Measurements from ENCODE around the gene DIPK1B.
A peak's percentile ranks its signal among the peaks of the same experiment; 100 is the strongest.
"Not testable (repeated sequence)": the region's sequence is repeated elsewhere in the genome, so short reads cannot be mapped to it uniquely, and the experiment has no call there.

Gene DIPK1B

DNA sequence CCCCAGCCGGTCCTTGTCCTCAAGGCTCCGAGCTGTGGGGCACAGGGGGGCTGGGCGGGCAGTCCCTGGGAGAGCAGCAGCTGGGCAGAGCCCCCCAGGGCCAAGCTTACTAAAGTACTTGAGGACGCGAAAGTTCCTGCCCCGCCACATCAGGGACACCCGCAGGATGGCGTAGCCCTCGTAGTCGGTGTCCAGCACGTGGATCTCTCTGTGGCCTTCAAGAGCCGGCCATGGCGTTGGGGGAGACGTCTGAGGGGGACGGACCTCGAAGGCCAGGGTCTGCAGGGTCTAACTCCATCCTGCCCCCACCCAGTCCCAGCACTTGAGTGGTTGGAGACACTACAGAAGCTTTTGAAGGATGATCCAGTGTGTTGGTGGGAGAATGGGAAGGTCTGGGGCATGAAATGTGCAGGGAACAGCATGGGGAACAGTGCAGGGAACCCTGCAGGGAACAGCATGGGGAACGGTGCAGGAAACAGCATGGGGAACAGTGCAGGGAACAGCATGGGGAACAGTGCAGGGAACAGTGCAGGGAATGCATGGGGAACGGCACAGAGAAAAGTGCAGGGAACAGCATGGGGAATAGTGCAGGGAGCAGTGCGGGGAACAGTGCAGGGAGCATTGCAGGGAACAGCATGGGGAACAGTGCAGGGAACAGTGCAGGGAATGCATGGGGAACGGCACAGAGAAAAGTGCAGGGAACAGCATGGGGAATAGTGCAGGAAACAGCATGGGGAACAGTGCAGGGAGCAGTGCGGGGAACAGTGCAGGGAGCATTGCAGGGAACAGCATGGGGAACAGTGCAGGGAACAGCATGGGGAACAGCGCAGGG is 43.1 kb downstream of the DIPK1B start:
- not testable (repeated sequence) for FAIRE-seq

DNA sequence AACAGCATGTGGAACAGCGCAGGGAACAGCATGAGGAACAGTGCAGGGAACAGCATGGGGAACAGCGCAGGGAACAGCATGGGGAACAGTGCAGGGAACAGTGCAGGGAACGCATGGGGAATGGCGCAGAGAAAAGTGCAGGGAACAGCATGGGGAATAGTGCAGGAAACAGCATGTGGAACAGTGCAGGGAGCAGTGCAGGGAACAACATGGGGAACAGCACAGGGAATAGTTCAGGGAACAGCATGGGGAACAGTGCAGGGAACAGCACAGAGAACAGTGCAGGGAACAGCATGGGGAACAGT is 43.7 kb downstream of the DIPK1B start:
- FAIRE-seq, result no peak

DNA sequence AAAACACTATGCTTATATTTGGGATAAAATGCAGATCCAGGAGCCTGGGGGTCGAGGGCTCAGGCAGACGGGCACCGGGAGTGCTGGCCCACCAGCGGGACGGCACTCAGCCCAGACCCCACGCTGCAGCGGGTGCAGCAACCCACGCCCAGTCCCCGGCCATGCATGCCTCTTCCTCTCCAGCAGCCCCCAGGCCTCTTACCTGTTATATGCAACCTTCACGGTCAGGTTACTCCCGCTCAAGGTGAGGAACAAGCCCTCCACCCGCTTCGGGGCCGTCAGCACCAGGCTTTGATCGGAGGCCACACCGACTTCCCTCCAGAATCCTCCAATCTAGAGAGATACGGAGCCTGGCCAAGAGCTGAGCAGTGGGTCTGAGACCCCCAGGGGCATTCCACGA is 44.5 kb downstream of the DIPK1B start:
- no peak for FAIRE-seq

DNA sequence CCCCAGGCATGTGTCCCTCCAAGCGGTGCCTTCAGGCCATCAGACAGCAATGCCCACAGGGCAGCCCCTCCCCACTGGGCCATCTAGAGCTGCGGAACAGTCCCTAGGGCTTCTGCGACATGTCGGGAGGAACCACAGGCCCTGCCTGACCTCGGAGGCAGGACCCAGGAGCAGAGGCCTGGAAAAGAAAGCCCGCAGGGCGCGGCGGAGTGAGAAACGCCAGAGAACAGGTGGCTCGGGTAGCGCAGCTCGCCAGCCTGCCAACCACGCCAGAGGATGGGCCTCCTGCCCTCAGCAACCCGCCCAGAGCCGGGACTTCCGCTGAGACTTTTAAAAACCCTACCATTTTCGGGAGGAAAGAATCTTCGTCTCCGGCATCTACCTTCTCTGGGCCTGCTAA is 45.0 kb downstream of the DIPK1B start:
- no peak for FAIRE-seq

DNA sequence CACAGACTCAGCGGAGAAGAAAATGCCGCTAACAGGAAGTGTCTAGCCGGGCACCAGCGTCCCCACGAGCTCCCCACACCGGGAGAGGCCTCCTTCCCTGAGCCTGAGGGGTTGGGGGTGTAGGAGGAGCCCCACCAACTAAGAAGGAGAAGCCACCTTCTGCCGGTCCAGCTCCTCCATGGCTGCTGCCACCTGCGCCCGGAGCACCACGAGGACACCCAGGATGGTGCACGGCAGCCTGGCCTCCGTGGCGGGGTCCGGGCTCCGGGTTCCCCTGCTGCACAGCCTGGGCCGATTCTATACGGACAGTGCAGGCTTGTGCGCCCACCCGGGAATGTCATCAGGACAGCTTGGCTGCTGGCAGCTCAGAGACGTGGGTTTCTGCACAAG is 45.4 kb downstream of the DIPK1B start:
- FAIRE-seq, result no peak

DNA sequence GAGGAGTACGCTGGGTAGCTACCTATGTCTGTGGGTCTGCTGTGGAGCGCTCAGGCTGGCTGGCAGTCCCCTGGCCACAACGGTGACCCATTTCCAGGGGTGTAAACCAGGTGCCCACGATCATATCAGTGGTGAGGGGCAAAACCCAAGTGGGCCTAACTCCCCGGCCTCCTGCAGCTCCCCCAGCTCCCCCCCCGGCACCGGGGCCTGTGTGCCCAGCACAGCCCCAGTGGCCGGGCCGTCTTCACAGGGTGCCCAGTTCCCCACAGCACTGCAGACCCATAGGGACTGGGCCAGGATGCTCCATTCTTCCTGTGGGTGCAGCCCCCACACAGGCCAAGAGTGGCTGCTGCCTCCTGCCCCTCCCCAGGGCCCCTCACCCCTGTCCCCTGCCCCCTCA is 46.6 kb downstream of the DIPK1B start:
- FAIRE-seq, result no peak

DNA sequence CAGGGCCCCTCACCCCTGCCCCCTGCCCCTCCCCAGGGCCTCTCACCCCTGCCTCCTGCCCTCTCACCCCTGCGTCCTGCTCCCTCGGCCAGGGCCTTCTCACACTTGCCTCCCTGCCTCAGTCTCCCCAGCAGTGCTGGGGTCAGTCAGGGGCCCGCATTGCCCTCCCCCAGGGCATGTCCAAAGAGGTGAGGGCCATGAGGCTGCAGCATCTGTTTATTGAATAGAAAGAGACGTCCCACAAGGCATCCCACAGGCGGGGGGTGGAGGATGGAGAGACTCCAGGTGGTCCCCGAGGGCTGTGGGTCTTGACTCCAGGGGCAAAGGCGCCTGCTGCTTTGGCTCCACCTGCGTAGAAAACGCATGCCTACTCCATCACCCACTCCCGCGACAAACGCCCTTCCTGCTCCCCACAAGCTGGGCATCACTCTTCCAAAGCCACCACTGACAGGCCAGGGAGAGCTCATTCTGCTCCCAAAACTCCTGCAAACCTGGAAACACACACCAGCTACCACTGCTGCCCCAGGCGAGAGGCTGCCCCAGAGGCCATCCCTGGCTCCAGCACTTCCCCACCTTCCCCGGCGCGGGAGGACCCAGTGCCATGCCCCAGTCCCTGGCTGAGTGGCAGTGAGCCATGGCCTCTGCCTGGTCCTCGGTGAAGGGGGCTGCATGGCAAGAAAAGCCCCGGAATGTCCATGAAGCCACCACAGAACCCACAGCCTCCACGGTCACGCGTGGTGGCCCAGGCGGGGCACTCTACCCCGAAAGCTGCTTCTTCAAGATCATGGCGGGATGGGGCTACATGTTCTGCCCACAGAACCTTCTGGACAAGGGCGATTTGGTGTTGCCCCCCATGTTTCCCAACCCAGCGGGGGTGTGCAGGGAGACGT is 47.3 kb downstream of the DIPK1B start:
- FAIRE-seq, result no peak

DNA sequence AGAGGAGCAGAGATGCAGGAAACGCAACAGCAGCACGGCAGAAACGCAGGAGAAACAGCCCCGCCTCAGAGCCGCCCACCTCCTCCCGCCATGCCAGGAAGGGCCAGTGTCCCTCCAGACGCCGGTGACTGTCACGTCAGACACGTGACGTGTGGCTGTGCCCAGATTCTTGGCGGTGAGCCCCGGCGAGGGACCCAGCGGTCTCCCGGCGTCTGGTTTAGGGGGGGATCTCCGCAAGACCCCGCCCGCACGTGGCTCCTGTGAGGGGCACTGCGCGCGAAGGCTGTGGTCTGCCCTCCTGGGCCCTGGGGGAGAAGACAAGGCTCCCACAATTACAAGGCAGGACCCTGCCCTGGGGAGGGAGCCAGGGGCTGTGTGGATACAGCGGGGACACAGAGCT is 48.1 kb downstream of the DIPK1B start:
- FAIRE-seq, result no peak

DNA sequence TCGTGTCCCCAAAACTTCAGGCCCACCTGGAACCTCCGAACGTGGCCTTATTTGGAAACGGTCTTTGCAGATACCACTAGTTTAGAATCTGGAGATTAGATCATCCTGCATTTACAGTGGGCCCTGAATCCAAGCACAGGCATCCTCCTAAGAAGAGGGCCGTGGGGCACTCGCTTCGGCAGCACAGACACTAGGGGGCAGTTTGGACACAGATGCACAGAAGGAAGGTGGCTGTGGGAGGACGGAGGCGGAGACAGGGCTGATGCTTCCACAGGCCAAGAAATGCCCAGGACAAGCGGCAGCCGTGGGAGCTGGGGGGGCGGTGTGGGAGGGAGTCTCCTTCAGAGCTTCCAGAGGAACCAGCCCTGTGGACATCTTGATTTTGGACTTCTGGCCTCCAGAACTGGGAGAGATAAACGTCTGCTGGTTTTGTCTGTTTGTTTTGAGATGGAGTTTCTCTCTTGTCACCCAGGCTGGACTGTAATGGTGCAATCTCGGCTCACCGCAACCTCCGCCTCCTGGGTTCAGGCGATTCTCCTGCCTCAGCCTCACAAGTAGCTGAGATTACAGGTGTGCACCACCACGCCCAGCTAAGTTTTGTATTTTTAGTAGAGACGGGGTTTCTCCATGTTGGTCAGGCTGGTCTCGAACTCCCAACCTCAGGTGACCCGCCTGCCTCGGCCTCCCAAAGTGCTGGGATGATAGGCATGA is 48.6 kb downstream of the DIPK1B start:
- FAIRE-seq, result peak; percentile 14

DNA sequence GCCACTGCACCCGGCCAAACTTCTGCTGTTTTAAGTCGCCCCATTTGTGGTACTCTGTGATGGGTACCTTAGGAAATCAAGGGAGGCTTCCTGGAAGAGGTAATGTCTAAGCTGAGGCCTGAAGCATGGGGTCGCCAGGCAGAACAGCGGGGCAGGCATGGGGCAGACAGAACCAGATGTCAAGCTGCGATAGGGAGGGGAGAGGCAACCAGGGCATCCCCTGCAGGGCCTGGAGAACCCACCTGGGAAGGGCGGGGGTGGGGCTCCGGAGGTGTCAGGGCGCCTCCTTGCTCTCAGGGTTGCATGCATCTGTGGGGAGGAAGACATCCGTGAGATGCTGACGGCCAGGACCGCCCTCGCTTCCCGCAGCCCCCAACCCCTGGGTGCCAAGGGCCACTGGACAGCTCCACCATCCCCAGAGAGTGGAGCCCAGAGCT is 49.2 kb downstream of the DIPK1B start:
- FAIRE-seq, result no peak

DNA sequence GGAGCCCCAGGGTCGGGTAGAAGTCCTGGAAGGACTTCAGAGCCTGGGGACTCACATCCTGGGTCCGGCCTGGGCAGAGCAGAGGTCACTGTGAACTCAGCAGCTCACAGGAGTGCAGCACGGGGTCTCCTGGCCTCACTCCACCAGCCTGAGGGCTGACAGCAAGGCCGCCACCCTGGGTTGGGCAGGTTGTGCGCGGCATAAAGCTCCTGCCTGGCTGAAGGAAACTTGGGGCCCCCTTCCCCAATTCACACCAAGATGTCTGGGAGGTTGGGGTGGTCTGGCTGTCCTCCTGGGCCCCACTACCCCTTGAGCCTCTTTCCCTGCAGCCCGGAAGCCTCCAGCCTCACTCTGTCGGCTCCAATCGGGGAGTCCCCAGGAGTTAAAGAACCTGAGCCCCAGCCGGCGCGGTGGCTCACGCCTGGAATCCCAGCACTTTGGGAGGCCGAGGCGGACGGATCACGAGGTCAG is 49.9 kb downstream of the DIPK1B start:
- no peak for FAIRE-seq

DNA sequence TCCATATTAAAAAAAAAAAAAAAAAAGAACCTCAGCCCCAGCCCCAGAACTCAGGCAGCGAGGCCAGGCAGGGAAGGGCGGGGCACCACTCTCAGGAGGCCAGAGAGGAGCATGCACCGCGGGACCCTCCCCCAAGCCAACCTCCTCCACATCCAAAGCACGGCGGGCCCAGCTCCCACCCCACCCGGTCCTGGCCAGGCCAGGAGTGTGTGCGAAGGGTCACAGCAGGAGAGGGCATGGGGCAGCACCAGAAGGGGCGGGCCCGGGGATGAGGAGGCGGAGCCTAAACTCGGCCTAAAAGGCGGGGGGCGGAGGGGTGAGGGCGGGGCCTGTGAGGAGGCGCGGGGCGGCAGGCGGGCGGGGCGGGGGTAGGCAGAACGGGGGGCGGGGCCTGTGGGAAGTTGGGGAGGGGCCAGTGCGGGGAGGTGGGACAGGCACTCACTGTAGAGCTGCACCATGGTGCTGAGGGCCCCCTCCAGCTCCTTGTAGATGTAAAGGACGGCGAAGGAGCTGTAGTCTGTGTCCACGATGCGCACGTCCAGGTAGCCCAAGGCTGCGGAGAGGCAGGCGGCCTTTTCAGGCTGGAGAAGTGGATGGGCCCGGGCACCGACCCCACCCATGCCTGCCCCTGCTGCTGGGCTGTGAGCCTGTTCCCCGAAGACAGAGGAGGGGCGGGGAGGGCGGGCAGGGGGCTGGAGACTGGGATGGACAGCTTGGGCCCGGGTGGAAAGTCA is 50.7 kb downstream of the DIPK1B start:
- FAIRE-seq, result no peak

DNA sequence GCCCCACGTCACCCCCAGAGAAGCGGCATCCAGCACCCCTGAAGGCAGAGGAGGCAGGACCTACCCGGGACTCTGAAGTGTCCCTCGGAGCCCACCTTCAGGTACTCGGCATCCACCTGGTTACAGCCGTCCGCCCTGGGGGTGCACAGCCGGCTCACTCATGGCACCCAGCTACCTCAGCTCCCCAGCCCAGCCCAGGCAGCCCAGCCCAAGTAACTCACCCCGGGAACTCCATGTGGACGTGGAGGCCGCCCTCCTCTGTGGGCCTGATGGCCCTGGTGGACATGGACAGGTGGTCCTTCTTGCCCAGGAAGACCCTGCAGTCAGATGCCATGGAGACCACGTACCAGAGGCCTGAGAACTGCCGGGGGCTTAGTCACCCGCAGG is 51.3 kb downstream of the DIPK1B start:
- FAIRE-seq, result no peak

DNA sequence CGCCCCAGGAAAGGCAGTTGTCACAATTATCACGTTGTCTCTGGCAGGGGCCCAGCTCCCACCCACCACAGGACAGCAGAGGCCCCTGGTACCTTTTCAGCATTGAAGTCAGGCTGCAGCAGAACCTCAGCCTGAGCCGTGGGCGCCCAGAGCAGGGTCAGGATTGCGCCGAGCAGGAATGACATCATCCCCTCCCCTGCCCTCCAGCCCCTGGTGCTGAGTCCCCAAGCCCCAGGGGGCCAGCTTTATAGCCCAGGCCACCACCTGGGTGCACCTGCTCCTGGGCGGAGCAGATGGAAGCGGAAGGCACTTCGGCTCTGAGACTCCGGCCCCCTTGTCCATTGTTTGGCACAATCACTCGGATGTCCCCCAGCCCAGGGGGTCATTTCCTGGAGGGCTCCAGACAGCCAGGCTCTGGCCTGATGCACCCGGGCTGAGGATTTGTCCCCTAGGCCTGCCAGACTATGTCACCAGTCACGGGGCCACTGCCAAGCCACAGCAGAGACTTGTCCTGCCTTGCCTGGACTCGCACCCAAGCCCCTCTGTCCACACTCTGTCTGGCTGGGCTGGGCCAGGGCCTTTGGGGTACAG is 52.0 kb downstream of the DIPK1B start, which contains the start of gene LCN15:
Gene LCN15, minus strand, starts transcription at position 218 of the 591 bp plus-strand sequence. Its CDS starts 30 bp downstream, at position 188.
- FAIRE-seq, result no peak

DNA sequence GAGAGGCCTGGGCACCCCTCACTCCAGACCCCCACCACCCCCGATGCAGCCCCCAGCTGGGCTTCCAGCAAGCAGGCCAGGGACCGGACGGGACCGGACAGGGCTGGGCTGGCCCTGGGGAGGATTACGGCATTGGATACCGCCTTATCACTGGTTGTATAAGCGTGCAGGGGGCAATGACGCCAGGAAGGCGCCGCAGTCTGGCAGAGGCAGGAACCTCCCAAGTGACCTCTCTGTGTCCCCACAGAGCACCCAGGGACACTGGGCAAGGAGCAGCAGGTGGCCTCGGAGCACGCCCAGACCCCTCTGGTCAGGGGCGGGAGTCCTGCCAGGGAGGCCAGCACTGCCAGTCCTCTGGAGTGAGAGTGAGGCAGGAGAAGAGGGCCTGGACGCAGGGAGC is 52.7 kb downstream of the DIPK1B start:
- FAIRE-seq, result no peak

DNA sequence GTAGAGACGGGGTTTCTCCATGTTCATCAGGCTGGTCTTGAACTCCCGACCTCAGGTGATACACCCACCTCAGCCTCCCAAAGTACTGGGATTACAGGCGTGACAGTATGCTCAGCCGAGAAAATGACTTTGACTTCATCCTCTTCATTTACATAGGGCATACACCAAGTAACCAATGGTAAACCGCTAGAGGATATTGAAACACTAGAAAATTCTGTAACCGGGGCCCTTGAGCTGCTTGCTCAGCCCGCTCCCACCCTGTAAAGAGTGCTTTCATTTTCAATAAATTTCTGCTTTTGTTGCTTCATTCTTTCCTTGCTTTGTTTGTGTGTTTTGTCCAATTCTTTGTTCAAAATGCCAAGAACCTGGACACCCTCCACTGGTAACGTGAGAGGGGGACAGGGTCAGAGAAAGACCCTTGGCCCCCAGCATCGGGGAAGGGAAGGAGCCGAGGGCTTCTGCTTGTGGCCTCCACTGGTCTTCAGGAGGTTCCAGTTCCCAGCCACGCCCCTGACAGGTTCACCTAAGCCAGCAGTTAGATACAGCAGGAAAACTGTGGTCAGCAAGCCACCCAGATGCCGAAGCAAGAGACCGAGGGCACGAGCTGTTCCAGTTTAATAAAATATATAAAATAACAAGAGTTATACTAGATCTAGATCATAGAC is 53.5 kb downstream of the DIPK1B start:
- FAIRE-seq, result not testable (repeated sequence)

DNA sequence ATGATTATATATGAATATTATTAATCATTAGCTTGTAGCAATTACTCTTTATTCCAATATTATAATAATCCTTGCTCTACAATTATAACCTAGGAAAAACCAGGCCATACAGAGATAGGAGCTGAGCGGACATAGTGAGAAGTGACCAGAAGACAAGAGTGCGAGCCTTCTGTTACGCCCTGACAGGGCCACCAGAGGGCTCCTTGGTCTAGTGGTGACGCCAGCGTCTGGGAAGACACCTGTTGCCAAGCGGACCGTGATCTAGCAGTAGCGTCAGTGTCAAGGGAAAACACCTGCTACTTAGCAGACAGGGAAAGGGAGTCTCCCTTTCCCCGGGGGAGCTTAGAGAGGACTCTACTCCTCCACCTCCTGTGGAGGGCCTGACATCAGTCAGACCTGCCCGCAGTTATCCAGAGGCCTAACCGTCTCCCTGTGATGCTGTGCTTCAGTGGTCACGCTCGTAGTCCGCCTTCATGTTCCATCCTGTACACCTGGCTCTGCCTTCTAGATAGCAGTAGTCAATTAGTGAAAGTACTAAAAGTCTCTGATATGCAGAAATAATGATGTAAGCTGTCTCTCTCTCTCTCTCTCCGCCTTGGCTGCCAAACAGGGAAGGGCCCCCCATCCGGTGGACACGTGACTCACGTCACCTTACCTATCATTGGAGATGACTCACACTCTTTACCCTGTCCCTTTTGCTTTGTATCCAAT is 54.2 kb downstream of the DIPK1B start:
- FAIRE-seq, result peak; percentile 78

DNA sequence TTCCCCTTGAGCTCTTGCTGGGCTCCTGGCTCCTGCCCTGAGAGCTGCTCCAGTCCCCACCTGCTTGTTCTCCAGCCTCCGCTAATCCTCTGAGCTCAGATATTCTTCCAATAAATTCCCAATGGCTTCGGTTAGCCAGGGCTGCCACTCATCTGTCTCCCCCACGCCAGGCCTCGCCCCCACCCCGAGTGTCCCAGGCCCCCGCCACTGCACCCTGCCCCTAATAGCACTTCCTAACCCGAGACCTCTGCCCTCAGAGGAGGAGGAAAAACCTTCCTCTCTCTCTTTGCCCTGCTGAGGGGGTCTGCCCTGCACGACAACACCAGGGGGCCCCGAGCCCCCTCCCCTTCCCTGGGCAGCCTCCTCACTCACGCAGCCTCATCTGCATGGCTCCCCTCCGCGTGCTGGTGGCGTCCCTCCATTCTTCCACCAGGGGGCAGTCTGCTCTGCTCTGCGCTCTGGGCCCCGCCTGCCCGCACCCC is 57.4 kb downstream of the DIPK1B start:
- no peak for FAIRE-seq

DNA sequence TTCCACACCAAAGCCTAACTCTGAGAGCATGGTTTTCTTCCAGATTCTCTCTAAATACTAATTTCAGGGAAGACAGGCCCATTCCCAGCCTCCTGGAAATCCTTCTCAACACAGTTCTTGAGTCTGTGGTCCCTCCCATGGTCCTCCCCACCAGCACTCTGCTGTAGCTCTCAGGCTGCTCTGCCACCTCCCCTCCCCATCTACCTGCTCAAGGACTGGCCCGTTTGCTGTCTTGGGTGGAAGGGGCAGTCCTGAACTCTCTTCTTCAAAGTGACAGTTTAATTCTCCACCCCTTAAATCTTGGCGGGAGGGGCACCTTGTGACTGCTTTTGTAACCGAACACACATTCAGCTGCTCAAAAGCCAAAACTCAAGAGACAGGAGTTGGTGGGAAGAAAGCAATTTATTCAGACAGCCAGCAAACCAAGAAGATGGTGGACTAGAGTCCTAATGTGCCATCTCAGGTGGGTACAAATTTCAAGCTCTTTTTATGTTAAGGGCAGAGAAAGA is 59.6 kb downstream of the DIPK1B start:
- FAIRE-seq, result no peak

DNA sequence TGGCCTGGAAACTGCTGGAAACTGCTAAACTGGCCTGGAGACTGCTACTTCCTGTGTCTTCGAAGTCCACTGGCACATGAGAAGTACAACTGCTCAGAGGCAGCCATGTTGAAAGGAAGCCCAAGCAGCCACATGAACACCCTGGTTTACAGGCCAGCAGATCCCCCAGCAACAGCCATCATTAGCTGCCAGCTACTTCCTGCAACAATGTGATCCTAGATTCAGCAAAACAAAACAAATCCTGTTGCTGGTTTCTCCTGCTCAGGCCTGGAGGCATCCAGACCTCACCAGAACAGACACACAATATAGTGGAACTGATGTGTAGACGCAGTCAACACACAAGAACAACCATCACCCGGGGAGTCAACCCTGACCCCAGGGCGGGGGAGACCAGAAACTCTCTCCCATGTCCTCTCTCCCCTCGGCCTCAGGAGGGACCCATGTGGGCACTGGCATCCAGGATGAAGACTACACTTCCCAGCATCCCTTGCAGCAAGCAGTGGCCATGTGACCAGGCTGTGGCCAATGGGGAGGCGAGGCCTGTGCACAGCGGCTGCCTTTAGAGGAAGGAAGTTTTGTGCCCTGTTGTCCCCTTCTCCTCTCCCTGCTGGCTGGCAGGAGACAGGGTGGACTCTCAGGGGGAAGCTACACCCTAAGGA is 61.1 kb downstream of the DIPK1B start:
- no peak for FAIRE-seq

Measured in A204.1 (cell line).